ENCODE measurements around the gene PRKAA2. TPM values are rescaled to one million over a fixed set of nuclear protein-coding genes. Genes with fewer than 3 reads are reported as not detected.

PRKAA2 gene
- total and polyA plus RNA-seq, 2 donors (not counting 3 experiments of a cell fraction or from before 2014, with no cell fraction given) = 0.32 to 1.2 TPM

GRCh38 chr1:56647106-56647505 lies 2.0 kb downstream of the PRKAA2 start:
- no TSS peak for BruUV-seq (replicated peaks)
- DNase-seq (ENCODE audit: low read depth, low spot score) (no peak), FAIRE-seq (no peak)
- ChIA-PET POLR2A (no interaction called here), CTCF (no interaction called here)
- peaks cover 19% of the 10 kb centered on the region for H3K4me1 ChIP-seq (ENCODE audit: control insufficient read depth, extremely low read depth, insufficient read depth, low read length)
- dilution Hi-C loops (cut with MboI; ENCODE audit: extremely low pct_ligation_motif_present, low sequenced_read_pairs) = no loop called here
- H3K36me3 ChIP-seq (ENCODE audit: control insufficient read depth in 2 of 2, extremely low read depth in 1 of 2, insufficient read depth in 2 of 2, low read length in 2 of 2) = no peaks in the 10 kb centered on the region
- no peaks in the 10 kb centered on the region for H3K9me1 ChIP-seq (replicated peaks; ENCODE audit: control insufficient read depth, extremely low read depth, insufficient read depth, low read length)
- H3K79me2 ChIP-seq (ENCODE audit: control insufficient read depth, insufficient read depth, low read length) = no peaks in the 10 kb centered on the region
- no peak overlapping the region for H3K4me2 ChIP-seq (ENCODE audit: insufficient read depth, low read length)
- H3K9ac ChIP-seq (replicated peaks; ENCODE audit: extremely low read depth, insufficient read depth, low read length) = no peak overlapping the region
- intact Hi-C loops (cut with micrococcal nuclease) = no loop called here
- no peaks in the 10 kb centered on the region for H3K9me3 ChIP-seq (replicated peaks; ENCODE audit: control insufficient read depth, insufficient read depth, low read length)
- H3K4me3 ChIP-seq (replicated peaks in 1 of 3; ENCODE audit: insufficient read depth in 1 of 3, low read depth in 1 of 3, low read length in 3 of 3) = no peak overlapping the region
- H4K20me1 ChIP-seq (replicated peaks; ENCODE audit: control insufficient read depth, extremely low read depth, insufficient read depth, low read length) = no peaks in the 10 kb centered on the region
- H2AFZ ChIP-seq (ENCODE audit: low read depth, low read length) = no peak overlapping the region
- H3K27ac ChIP-seq (ENCODE audit: insufficient read depth, low read depth, low read length) = no peak overlapping the region
- TF ChIP-seq MAX (IDR thresholded peaks at IDR 0.05; ENCODE audit: insufficient read depth, insufficient read length) = no peak
- no peak for TF ChIP-seq FOS (IDR thresholded peaks at IDR 0.05; ENCODE audit: borderline replicate concordance, insufficient read depth, low read length)
- TF ChIP-seq GATA2 (IDR thresholded peaks at IDR 0.05; ENCODE audit: insufficient read depth, insufficient read length, low read depth, low read length) = no peak
- H3K27me3 ChIP-seq (ENCODE audit: control insufficient read depth in 2 of 2, insufficient read depth in 2 of 2, low read length in 2 of 2) = peaks cover 2 to 3% of the 10 kb centered on the region in 2 experiments

GRCh38 chr1:56648546-56648945 lies 3.4 kb downstream of the PRKAA2 start:
- H3K79me2 ChIP-seq (ENCODE audit: control insufficient read depth, insufficient read depth, low read length) = no peaks in the 10 kb centered on the region
- intact Hi-C loops (cut with micrococcal nuclease) (no loop called here), dilution Hi-C loops (cut with MboI; ENCODE audit: extremely low pct_ligation_motif_present, low sequenced_read_pairs) (no loop called here)
- no peak overlapping the region for H3K27ac ChIP-seq (ENCODE audit: insufficient read depth, low read depth, low read length)
- H3K9me3 ChIP-seq (replicated peaks; ENCODE audit: control insufficient read depth, insufficient read depth, low read length) = no peaks in the 10 kb centered on the region
- BruUV-seq (replicated peaks) = no TSS peak
- DNase-seq (ENCODE audit: low read depth, low spot score) (no peak), FAIRE-seq (no peak)
- ChIA-PET POLR2A (no interaction called here), CTCF (no interaction called here)
- H3K4me3 ChIP-seq (replicated peaks in 1 of 3; ENCODE audit: insufficient read depth in 1 of 3, low read depth in 1 of 3, low read length in 3 of 3) = no peak overlapping the region
- no peaks in the 10 kb centered on the region for H4K20me1 ChIP-seq (replicated peaks; ENCODE audit: control insufficient read depth, extremely low read depth, insufficient read depth, low read length)
- no peaks in the 10 kb centered on the region for H3K9me1 ChIP-seq (replicated peaks; ENCODE audit: control insufficient read depth, extremely low read depth, insufficient read depth, low read length)
- TF ChIP-seq MYC (IDR thresholded peaks at IDR 0.05; ENCODE audit: low read depth, low read length) (no peak), EZH2 (IDR thresholded peaks at IDR 0.05; ENCODE audit: borderline replicate concordance, low read depth, low read length, severe bottlenecking) (no peak), GATA2 (IDR thresholded peaks at IDR 0.05; ENCODE audit: insufficient read depth, insufficient read length, low read depth, low read length) (no peak), FOS (IDR thresholded peaks at IDR 0.05; ENCODE audit: borderline replicate concordance, insufficient read depth, low read length) (no peak)
- no peak overlapping the region for H2AFZ ChIP-seq (ENCODE audit: low read depth, low read length)
- H3K4me2 ChIP-seq (ENCODE audit: insufficient read depth, low read length) = no peak overlapping the region
- H3K4me1 ChIP-seq (ENCODE audit: control insufficient read depth, extremely low read depth, insufficient read depth, low read length) = peaks cover 19% of the 10 kb centered on the region
- H3K36me3 ChIP-seq (ENCODE audit: control insufficient read depth in 2 of 2, extremely low read depth in 1 of 2, insufficient read depth in 2 of 2, low read length in 2 of 2) = no peaks in the 10 kb centered on the region
- peaks cover 2 to 3% of the 10 kb centered on the region in 2 experiments for H3K27me3 ChIP-seq (ENCODE audit: control insufficient read depth in 2 of 2, insufficient read depth in 2 of 2, low read length in 2 of 2)
- no peak overlapping the region for H3K9ac ChIP-seq (replicated peaks; ENCODE audit: extremely low read depth, insufficient read depth, low read length)
